ENCODE data around the gene SBNO2.

DNA sequence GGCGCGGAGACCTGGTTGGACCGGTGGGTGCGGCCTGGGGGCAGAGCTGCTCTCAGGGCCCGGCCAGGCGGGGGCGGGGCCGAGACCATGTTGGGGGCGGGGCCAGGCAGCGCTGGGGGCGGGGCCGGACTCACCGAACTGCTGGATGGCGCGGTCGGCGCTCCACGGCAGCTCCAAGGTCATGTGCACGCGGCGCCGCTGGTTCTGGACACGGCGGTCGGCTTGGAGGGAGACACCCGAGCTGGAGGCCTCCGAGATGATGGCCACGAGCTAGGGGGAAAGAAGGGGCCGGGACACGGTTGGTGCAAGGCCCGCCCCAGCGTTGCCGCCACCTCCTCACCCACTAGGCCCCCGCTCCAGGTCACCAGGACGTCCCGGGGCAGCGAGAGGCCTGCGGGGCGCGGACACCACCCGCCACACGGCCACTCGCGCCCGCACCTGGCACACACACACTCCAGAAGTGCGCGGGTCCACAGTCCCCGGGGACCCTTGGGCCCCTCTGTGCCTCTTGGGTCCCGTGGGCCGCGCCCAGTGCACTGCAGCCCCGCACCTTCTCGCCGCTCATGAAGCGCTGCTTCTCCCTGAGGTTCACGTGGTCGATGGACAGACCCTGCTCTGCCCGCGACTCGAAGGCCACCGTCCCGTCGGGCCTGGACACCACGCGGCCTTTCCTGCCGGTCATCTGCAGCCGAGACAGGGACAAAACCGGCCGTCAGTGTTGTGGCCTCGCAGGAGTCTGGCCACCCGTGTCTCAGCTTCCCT is 61.6 kb downstream of the SBNO2 start:
- TF ChIP-seq RARB (CRISPR knock-in tag; IDR thresholded peaks at IDR 0.05) (no peak), ZFP30 (CRISPR knock-in tag; IDR thresholded peaks at IDR 0.05) (no peak)
